IPS-18a (cell line): ENCODE data around the gene PLA2G3.
"Not testable (repeated sequence)": the region's sequence is repeated elsewhere in the genome, so short reads cannot be mapped to it uniquely, and the experiment has no call there.

Source experiments
- H3K27ac ChIP-seq: one replicate; pipeline ENCODE4 v1.5.1; 2013; ENCODE audit warnings: low read length
- H3K27me3 ChIP-seq: one replicate; pipeline ENCODE4 v1.6.1; 2013; ENCODE audit warnings: mild to moderate bottlenecking, low read length; ENCODE audit not compliant: control insufficient read depth, insufficient read depth
- H3K36me3 ChIP-seq: one replicate; pipeline ENCODE4 v1.6.1; 2013; ENCODE audit warnings: low read depth, low read length; ENCODE audit not compliant: control insufficient read depth
- H3K4me1 ChIP-seq: one replicate; pipeline ENCODE4 v1.6.1; 2013; ENCODE audit warnings: low read depth, low read length; ENCODE audit not compliant: control insufficient read depth
- H3K4me3 ChIP-seq: one replicate; pipeline ENCODE4 v1.5.1; 2013; ENCODE audit warnings: low read length
- H3K9ac ChIP-seq: one replicate; pipeline ENCODE4 v1.6.1; 2013; ENCODE audit warnings: mild to moderate bottlenecking, low read length, moderate library complexity
- H3K9me3 ChIP-seq: one replicate; pipeline ENCODE4 v1.6.1; 2013; ENCODE audit warnings: low read depth, low read length; ENCODE audit not compliant: control insufficient read depth

The PLA2G3 gene

GRCh38 chr22:31097539-31097938 lies 42.8 kb downstream of the PLA2G3 start:
- H3K36me3 ChIP-seq, H3K27ac ChIP-seq, H3K27me3 ChIP-seq, H3K9ac ChIP-seq, H3K4me3 ChIP-seq, H3K4me1 ChIP-seq, H3K9me3 ChIP-seq: not testable (repeated sequence)

- Histone ChIP-seq H3K27me3 (no peaks in the 10 kb centered on the region), H3K36me3 (no peaks in the 10 kb centered on the region), H3K4me3 (no peak overlapping the region), H3K4me1 (peaks cover 6% of the 10 kb centered on the region), H3K27ac (no peak overlapping the region), H3K9ac (no peak overlapping the region), H3K9me3 (no peaks in the 10 kb centered on the region)
Measured at GRCh38 chr22:31096657-31097279, 43.5 kb downstream of the PLA2G3 start.

DNA sequence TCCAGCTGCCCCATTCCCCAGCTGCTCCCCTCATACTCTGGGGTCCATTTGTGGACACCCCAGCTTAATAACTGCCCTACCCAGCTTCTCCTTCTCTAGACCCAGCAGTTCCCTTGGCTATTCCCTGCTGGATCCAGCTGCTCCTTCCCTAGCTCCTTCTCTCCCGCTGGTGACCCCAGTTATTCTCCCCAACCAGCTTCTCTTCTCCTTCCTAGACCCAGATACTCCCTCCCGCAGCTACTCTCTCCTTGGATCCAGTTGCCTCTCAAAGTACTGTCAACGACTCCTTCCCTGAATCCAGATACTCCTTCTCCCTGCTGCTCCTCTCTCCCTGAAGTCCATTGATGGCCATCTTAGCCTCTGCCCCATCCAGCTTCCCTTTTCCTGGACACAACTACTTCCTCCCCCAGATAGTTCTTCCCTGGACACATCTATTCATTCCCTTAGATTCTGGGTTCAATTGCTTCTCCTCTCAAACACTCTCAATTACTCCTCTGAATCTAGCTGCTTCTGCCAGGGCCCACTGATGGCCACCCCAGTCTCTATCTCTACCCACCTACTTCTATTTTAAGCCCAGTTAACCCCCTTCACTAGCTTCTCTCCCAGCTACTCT lies 44.6 kb downstream of the PLA2G3 start:
- Histone ChIP-seq H3K27me3 (no peaks in the 10 kb centered on the region), H3K36me3 (no peaks in the 10 kb centered on the region), H3K27ac (no peak overlapping the region), H3K9ac (no peak overlapping the region), H3K4me1 (peaks cover 6% of the 10 kb centered on the region), H3K4me3 (no peak overlapping the region), H3K9me3 (no peaks in the 10 kb centered on the region)

GRCh38 chr22:31094741-31095140 lies 45.6 kb downstream of the PLA2G3 start:
- H3K27me3 ChIP-seq = no peaks in the 10 kb centered on the region
- no peak overlapping the region for H3K9ac ChIP-seq
- H3K36me3 ChIP-seq = no peaks in the 10 kb centered on the region
- H3K4me1 ChIP-seq = peaks cover 6% of the 10 kb centered on the region
- H3K27ac ChIP-seq = no peak overlapping the region
- H3K4me3 ChIP-seq = no peak overlapping the region
- H3K9me3 ChIP-seq = no peaks in the 10 kb centered on the region

DNA sequence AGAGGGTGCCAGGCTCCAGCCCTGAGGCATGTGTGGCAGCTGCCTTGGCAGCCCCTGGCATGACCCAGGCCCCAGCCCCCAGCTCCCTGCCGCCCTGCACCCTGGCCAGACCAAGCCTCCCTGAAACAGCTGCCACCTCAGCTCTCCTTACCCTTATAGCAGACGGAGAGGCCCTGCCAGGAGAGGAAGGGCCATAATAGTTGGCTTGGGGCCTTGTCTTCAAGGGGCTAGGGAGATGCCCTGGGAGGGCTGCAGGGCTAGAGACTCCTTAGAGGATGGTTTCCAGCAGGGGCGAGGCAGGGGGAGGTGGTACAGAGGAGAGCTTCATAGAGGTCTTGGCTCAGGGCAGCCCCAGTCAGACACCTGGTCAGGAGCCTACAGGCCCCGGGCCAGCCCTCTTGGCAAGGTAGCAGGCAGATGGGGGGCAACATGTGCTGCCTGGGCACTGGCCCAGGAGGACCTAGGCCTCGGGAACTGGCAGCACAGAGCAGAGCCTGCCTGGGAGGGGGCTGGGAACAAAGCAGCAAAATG lies 46.2 kb downstream of the PLA2G3 start:
- no peak overlapping the region for H3K4me3 ChIP-seq
- H3K27me3 ChIP-seq = no peaks in the 10 kb centered on the region
- no peak overlapping the region for H3K27ac ChIP-seq
- H3K9ac ChIP-seq = no peak overlapping the region
- H3K4me1 ChIP-seq = peaks cover 6% of the 10 kb centered on the region
- no peaks in the 10 kb centered on the region for H3K9me3 ChIP-seq
- H3K36me3 ChIP-seq = no peaks in the 10 kb centered on the region

GRCh38 chr22:31093086-31093850 lies 47.0 kb downstream of the PLA2G3 start:
- no peak overlapping the region for H3K27ac ChIP-seq

DNA sequence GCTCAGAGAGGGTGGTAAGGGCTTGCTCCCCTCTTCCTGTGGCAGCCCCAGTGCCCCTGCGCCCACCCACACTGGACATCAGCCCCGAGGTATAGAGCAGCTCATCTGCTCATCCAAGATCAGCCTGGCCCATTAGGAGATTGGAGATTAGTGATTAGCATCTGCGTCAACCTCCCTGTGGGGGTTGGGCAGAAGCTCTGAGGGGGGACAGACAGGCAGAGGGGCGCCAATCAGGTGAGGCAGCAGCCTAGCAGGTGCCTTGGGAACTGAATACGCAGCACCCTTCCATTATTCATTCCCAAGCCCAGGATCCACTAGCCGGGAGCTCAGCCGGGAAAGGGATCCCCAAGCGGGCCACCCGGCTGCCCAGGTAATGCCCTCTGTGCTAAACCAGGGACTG lies 48.1 kb downstream of the PLA2G3 start:
- H3K4me1 ChIP-seq = no peaks in the 10 kb centered on the region
- no peak overlapping the region for H3K27ac ChIP-seq
- no peak overlapping the region for H3K9ac ChIP-seq
- no peaks in the 10 kb centered on the region for H3K27me3 ChIP-seq
- no peak overlapping the region for H3K4me3 ChIP-seq
- H3K36me3 ChIP-seq = no peaks in the 10 kb centered on the region
- H3K9me3 ChIP-seq = no peaks in the 10 kb centered on the region

More at GRCh38 chr22:31093086-31093850, 47.0 kb downstream of the PLA2G3 start:
- no peak overlapping the region for H3K4me3 ChIP-seq
- H3K27me3 ChIP-seq = no peaks in the 10 kb centered on the region
- no peaks in the 10 kb centered on the region for H3K36me3 ChIP-seq
- peaks cover 4% of the 10 kb centered on the region for H3K4me1 ChIP-seq
- no peak overlapping the region for H3K9ac ChIP-seq
- no peaks in the 10 kb centered on the region for H3K9me3 ChIP-seq

DNA sequence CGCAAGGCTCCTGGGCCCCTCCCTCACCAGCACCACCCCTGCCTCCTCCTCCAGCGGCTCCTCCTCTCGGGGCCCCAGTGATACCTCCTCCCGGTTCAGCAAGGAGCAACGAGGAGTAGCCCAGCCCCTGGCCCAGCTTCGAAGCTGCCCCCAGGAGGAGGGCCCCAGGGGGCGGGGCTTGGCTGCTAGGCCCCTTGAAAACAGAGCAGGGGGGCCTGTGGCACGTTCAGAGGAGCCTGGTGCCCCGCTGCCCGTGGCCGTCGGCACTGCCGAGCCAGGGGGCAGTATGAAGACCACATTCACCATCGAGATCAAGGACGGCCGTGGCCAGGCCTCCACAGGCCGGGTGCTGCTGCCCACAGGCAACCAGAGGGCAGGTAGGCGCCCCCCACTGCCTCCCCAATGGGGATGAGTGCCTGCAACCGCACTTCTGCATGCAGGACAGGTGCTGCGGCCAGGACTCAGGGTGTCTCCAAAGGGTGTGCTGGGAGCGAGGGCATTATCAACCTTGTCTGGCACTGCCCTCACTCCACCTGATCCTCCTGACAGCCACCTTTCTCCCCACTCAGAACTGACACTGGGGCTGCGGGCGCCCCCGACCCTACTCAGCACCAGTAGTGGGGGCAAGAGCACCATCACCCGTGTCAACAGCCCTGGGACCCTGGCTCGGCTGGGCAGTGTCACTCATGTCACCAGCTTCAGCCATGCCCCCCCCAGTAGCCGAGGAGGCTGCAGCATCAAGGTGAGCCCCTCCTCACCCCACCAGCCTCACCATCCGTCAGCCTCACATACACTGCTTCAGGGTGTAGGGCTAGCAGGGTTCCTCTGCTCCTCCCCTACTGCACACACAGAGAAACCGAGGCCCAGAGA lies 49.0 kb downstream of the PLA2G3 start:
- Histone ChIP-seq H3K27ac (no peak overlapping the region), H3K9me3 (no peaks in the 10 kb centered on the region), H3K27me3 (no peaks in the 10 kb centered on the region), H3K9ac (no peak overlapping the region), H3K36me3 (no peaks in the 10 kb centered on the region), H3K4me1 (no peaks in the 10 kb centered on the region), H3K4me3 (no peak overlapping the region)

DNA sequence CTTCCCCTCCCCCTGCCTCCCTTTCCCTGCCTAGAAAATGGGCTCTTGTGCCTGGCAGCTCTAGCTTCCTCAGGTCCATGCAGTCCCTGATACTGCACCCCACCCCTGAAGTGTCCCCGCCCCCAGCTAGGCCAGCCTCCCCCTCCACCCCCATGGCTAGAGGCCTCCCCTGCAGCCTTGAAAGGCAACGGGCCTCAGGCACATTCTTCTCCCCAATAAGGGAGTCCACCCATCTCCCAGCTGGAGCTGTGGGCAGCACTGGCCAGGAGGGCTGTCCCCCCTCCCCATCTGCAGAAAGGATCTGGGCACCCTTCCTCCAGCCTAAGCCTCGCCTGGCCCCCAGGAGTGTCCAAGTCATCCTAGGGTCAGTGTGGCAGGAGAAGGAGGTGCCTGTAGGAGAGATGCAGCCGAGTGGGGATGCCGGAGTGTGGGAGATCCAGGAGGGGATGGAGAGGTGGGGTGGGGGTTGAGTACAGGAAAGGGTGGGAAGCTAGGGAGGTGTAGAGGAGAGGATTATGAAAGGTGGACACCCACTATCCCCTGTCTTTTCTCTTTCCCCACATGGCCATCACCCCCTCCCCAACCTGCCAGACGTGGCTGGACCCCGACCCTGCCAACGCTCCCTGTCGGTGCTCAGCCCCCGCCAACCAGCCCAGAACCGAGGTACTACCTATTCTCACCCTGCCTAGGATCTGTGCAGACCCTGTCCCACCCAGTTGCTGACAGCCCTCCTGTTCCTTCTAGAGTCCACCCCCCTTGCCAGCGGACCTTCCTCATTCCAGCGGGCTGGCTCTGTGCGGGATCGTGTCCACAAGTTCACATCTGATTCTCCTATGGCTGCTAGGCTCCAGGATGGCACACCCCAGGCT lies 49.9 kb downstream of the PLA2G3 start:
- Histone ChIP-seq H3K9ac (no peak overlapping the region), H3K9me3 (no peaks in the 10 kb centered on the region), H3K27me3 (no peaks in the 10 kb centered on the region), H3K4me1 (peaks cover 4% of the 10 kb centered on the region), H3K4me3 (no peak overlapping the region), H3K27ac (no peak overlapping the region), H3K36me3 (no peaks in the 10 kb centered on the region)

- H3K27me3 ChIP-seq = no peaks in the 10 kb centered on the region
- no peak overlapping the region for H3K9ac ChIP-seq
- no peak overlapping the region for H3K4me3 ChIP-seq
- no peaks in the 10 kb centered on the region for H3K9me3 ChIP-seq
- no peaks in the 10 kb centered on the region for H3K36me3 ChIP-seq
- peaks cover 4% of the 10 kb centered on the region for H3K4me1 ChIP-seq
- no peak overlapping the region for H3K27ac ChIP-seq
Measured at GRCh38 chr22:31089160-31090100, 50.9 kb downstream of the PLA2G3 start.
